OCI-LY1 (cell line): ENCODE data around the gene RNF144A.

Experiments used
- CTCF ChIP-seq: fragments of 200-600 bp; sonication (generic), shearing (Covaris generic); IDR thresholded peaks from 2 replicates; pipeline ENCODE4 v1.5.1; 2017; ENCODE audit warnings: mild to moderate bottlenecking, antibody characterized with exemption, low read length, moderate library complexity, mixed read lengths
- EZH2 ChIP-seq: fragments of 200-600 bp; sonication (generic), shearing (Covaris generic); IDR thresholded peaks from 2 replicates; pipeline ENCODE4 v1.8.0; 2017; ENCODE audit warnings: borderline replicate concordance, mixed run types, mild to moderate bottlenecking, antibody characterized with exemption, low read length, moderate library complexity, mixed read lengths

- TF ChIP-seq EZH2, result no peak
- TF ChIP-seq CTCF, result no peak
Observed at GRCh38 chr2:6959751-6960150, 42.5 kb downstream of the RNF144A start.
